ENCODE measurements around the gene BCAR3.
"Not testable (repeated sequence)": the region's sequence is repeated elsewhere in the genome, so short reads cannot be mapped to it uniquely, and the experiment has no call there.

The BCAR3 gene

DNA sequence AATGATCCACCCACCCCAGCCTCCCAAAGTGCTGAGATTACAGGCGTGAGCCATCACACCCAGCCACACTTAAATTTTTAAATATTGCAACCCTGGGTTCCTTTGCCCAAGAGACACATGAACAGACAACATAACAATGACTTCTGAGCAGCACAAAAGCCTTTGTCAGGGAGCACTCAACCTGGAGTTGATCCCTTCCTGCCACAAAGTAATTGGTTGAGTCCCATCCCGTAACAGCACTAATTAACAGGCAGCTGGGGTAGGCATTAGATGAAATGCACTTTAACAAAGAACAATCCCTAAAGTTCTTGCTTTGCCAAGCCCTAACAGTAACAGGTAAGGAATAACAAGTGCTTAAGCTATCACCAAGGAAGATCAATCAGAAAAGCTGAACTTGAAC, 5.9 kb upstream of the BCAR3 start:
- no peak for DNase-seq

DNA sequence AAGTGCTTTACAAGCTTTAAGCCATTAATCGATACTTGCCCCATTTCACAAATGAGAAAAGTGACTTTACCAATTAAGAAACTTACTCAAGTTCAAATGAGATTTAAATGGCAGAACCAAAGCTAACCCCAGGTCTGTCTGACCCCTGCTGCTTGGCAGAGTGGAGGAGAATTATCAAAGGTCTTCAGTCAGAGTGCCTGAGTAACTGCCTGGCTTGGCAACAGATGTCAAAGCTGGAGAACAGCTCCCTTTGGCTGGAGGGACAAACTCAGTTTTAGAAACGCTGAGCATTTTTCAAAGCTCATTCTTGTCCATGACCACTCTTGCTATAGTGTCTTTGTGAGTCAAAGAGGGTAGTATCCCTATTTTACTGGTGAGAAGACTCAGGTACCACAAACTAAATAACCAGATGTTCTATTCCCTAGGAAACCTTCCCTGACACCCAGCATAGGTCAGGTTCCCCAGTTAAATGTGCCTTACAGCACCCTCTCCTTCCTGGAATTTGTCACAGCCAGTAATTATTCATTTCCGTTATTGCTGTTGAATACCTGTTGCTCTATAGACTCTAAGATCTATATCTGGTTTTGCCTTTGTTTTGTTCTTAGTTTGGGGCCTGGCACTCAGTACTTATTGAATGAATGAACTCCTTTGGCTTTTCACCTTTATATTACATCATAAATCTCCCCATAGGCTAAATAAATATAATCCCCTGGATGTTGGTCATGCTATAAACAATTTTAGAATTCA, 5.0 kb upstream of the BCAR3 start:
- DNase-seq: peak in 1 of 2 experiments; percentile 38

DNA sequence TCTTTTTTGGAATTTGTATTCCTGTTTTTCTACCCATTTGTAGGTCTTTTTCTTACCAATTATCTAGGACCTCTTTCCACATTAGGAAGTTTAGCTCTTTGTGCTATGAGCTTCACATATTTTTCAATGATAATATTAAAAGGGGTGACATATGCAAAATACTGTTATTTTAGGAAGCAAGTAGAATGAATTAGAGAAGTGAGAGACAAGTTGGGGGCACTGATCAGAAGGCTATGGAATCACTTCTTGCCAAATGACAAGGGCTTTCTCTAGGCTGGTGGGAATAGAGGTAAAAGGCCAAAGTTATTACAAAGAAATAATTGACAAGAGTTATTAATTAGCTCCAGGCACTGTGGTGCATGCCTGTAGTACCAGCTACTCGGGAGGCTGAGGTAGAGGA, 4.3 kb upstream of the BCAR3 start:
- no peak for DNase-seq

DNA sequence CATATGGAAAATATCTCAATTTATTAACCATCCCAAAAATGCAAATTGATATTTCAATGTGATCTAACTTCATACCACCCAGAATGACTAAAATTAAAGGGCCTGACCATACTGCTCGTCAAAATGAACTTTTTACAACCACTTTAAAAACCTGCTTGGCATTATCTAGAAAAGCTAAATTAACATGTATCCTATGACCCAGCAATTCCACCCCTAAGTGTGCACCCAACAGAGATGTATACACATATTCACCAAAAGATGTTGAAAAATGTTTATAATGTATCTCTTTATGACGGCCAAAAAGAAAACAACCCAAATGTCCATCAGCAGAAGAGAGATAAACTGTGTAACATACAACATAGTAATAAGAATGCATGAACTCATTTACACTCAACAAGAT, 1.6 kb upstream of the BCAR3 start:
- no peak for DNase-seq

DNA sequence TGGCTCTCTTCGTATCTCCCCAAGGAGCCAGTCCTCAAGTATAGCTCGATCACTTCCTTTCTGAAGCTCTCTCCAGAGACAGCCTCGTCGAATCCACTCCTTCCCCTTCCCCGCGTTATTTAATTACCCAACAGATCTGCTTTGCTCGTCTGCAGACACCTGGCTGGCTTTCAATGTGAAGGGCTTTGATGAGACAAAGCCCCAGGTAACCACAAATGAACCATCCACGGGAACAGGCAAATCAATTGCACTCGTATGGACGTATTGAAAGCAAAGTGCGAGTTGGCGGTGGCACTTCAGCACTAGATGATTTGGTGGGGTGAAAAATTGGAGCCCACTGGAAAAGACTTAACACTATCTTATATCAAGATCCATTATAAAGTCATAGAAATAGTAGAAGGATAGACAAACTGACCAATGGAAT, 364 bp upstream of the BCAR3 start:
- DNase-seq: no peak

DNA sequence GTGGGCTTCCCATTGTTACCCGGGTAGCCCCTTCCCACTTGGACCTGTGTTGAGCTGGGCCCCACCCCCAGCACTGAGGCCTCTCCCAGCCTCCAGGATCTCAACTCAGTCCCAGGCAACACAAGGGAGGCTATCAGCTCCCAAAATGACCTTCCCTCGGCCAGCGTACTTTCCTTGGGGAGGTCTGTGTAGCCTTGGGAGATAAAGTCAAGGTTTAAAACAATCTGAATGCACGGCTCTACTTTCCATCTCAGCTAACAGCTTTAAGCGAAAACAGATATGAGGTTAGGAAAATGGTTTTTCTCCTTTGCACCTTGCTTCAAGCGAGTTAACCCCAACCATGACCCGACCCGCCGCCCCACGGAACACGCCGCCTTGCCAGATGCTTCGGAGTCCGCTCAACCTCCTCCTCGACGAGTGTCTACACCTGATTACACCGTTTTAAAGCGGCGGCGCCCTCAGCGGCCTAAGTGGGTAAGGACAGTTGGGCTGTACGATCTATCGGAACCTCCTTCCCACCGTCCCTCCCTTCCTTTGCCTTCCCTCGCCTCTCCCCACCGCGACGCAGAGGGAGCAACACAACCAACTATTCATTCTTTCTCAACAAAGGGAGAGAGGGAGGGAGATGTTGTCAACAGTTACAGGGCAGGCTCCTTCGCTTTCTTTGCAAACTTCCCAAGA, 1.1 kb downstream of the BCAR3 start:
- DNase-seq: peak; percentile 75 to 83

DNA sequence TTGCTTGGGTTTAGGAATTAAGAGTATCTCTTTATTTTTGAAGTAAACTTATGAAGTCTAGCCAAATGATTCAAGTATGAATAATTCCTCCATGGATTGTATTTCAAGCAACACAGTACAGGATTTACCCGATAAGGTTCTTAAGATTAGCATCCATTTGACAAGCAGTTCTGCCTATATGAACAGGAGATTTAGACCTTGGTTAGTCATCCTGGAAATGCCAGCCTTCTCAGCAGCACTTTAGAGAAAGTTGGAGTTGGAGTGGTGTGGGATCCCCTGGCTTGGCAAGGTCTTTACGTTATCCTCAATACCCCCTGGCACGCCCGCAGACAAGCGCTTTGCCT, 1.6 kb downstream of the BCAR3 start:
- DNase-seq: no peak

DNA sequence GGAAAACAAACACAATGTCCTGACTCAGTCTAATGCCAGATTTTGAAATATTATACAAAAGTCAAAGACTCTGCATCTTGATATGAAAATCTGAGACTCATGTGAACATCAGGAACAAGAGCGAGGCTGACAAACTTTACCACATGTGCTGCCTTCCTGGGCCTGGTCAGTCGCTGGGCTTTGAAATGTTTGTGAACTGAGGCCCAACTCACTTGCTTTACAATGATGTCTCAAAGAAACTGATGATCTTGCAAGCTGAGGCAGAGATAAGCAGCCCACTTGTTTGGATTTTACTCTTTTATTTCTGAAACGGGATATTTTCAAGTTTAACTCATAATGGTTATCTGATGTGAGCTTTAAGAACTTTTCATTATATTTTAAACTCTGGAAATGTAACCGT, 2.1 kb downstream of the BCAR3 start:
- DNase-seq: no peak

DNA sequence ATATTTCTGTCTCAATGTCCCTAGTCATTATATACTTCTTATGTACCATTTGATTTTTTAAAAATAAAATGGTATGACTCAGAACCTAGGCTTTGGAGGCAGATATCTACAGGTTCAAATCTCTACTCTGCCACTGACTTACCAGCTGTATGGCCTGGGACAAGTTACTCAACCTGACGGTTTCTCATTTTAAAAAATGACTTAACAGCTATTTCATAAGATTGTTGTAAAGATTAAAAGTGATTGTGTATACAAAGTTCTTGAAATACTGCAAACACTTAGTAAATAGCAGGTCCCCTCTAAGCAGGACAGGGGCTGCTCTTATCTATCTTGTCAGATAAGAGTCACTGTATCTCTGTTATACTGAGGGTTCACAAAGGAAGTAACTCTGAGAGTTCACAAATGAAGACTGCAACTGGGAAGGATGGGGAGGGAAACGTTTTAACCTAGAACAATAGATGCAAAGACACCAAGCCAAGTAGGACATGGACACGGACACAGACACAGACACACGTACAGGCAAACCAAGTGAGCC, 2.6 kb downstream of the BCAR3 start:
- no peak for DNase-seq

DNA sequence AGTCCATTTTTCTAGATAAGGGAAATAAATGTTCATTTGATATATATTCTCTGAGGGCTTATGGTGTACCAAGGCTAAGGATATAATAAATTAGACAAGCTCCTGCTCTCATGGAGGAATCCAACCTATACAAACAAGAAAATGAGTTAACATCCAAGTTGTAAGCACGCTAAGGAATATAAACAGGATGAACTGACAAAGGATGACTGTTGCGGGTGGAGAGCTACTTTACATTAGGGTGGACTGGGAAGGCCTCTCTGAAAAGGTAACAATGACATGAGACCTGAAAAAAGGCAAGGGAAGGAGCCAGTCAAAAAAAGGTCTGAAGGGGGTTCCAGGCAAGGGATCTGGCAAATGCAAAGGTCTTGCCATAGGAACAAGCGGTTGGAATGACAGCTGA, 3.1 kb downstream of the BCAR3 start:
- no peak for DNase-seq

DNA sequence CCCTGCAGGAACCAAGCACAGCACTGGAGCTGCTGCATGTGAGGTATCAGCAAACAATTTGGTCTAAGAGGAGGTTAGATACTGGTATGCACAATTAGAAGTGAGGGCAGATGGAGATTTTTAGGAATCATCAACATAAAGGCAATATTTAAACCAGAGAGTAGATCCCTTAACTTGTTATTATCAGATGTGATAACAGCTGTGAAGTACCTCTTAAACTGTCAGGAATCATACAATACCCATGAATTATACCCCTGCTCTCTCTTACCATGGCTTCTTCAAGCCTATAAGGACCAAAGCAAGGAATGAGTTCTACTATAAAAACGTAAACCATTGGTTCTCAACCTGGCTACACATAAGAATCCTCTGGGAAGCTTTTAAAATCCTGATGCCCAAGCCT, 3.9 kb downstream of the BCAR3 start:
- no peak for DNase-seq

DNA sequence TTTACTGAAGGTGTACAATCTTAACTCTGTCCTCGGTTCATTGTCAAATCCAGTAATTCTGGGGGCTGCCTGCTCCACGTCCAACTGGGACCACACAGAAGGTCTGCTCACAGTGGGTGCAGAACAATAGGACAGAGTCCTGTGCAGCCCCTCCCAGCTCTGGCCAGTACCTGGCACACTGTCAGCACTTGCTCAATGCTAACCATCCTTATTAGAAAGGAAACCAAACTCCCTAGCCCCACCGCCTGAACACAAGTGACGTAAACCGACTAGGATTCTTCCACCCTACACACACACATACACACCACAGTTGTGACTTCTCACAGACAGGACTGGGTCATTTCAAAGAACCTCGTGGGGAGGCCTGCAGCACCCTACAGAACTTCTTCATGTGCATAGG, 5.2 kb downstream of the BCAR3 start:
- DNase-seq: no peak

DNA sequence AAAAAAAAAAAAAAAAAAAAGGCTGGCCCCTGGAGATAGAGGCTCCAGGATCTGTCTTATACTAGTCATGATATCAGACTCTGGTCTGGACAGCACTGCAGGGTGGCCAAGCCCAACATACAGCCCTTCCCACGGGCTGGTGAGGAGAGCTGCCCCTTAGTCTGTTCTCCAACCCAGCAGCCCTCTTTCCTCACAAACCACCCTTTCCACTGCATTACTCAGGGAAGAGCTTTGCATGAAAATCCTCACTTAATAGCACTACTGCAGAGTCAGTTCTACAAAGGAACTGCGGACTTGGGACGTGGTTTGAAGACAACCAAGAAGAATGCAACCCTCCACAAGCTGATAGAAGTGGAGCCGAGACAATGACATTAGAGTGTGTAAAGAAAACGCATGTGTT, 5.7 kb downstream of the BCAR3 start:
- no peak for DNase-seq

DNA sequence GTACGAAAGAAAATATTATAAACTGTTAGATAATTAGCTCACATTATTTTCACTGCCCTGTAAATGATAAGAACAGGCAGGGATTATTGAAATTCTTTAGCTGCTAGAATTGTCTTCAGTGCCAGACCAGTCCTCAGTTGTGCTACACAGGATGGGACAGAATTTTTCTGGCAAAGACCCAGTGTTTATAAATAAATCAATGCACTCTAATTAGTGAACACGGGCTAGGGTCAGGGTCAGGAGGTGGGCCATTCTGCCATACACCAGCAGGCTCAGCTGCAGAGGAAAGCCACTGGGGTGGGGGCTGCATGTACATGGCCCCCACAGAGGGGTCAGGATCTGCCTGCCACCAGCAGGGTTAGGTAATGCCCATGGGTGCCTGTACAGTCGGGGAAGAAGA, 6.4 kb downstream of the BCAR3 start:
- no peak for DNase-seq

DNA sequence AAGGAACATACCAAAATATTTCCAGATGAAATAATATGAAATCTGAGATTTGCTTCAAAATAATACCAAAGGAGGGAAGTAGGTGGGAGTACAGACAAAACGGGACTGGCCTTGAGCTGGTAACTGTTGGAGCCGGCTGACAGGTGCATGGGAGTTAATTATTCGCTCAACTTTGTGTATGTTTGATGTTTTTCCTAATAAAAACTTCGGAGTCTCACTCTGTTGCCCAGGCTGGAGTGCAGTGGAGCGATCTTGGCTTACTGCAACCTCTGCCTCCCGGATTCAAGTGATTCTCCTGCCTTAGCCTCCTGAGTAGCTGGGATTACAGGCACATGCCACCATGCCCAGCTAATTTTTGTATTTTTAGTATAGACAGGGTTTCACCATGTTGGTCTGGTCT, 7.6 kb downstream of the BCAR3 start:
- not testable (repeated sequence) for DNase-seq

DNA sequence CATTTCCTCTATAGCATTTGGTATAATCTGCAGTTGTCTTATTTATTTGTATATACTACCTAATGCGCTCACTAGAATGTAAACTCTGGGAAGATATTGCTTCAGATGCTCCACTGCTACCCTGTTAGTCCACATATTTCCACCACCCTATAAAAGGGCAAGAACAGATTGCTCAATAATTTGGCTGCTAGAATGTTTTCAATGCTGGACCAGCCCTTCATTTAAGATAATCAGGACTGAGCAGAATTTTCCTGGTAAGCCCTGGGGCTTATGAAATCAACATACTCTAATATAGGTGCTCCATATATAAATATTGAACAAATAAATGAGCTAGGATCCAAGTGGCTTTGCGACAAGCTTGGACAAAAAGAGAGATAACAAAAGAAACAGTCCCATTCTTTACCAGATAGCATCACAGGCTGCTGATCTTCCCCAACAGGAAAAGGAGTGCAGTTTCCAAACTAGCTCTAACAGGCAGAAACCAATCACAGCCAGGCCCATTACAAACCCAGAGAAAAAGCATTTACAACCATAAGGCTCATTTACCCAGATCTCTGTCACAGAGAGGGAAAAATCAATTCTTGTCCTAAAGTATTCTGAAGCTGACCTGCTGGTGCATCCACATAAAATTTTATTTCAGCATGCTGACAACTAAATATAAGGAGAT, 8.3 kb downstream of the BCAR3 start:
- no peak for DNase-seq

DNA sequence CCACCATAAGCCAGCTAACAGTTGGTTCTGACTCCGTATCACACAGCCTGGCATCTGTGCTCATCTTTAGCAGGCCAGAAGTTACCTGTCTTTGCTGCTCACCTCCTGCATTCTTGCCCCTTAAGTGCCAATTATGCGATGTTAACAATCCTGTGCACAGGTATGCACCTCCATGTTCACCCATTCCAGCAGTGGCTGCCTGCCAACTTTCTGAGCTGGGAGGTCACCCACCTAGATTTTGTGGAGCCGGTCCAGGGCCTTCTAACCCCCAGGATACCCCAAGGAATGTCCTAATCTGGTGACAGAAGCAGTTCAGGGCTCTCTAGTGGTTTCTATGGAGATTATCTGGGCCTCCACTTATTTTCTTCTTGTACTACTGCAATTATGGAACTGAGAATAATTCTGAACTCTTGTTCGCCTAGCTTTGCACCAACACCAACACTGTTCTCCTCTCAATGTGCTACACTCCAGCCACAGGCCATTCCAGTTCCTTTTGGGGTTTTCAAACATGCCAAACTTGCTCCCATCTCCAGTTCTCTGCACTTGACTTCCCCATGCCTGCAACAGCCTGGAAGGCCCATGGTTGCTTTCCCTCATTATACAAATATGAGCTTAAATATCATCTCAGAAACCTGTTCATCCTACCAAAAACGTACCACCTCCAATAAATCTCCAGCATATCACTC, 9.0 kb downstream of the BCAR3 start:
- DNase-seq: no peak

DNA sequence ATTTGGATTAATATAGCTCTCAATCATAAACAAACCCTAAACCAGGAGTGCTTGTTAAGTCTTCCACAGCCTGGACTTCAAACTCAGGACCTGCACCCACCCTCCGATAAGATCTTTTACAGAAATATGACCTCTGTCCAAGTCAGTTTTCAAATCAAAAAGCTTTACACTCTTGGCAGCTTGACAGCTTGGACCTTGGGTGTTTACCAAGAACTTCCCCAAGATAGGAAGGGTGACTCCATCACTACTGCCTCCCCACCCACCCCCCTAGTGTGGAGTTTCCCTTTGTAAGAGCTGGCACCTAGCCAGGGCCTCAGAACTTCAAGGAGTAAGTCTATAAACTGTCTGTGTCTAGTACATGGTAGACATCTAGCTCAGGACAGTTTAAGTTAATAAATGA, 9.6 kb downstream of the BCAR3 start:
- peak in 1 of 2 experiments; percentile 27 for DNase-seq

DNA sequence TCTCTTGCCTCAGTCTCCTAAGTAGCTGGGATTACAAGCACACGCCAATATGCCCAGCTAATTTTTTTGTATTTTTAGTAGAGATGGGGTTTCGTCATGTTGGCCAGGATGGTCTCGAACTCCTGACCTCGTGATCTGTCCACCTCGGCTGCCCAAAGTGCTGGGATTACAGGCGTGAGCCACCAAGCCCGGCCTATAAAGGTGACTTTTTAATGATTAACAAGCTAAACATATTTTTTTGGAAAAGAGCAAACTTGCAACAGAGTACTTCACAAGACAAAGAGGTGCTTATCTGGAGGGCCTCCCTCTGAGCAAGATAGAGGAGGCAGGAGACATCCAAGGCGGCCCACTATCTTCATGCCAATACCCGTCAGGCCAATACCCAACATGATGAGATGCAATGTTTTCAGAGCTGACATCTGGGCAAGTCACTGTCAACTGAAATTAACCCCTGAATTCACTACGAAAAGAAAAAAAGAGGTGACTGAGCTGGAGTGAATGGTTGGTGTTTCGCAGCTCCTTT, 10.5 kb downstream of the BCAR3 start:
- no peak for DNase-seq

DNA sequence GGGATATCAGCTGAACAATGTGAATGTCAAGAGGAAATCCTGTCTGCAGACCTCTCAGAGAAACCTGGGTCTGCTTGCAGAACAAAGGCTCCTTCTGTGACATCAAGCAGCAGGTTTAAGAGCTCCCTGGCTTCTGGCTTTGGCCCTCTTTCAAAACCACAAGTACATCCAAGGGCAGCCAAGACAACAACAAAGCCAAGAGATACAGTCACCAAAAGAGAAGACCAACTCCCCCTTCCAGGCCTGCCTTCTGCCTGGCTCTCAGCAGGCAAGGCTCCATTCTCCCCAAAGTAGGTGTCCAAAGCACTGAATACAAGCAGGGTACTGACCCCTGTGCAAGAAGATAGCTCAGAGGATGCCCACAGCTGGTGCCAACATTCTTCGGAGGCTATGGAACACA, 11.5 kb downstream of the BCAR3 start:
- peak; percentile 80 to 93 for DNase-seq

DNA sequence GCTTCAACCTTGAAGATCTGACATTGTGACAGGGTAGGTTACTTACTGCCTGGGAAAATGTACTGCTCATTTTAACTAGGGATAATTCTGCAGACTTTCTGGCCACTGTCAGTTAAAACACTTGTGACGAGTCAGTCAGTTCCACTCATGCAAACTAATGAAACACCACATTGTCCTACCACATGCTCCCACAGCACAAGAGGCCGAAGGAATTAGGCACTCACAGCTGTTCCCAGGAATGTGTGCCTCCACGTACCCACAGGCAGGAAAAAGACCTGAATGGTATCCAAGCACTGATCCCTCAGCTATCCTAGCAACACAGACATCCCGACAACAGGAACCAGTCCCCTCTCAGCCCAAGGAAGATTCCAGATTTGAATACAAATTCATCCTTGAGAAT, 12.3 kb downstream of the BCAR3 start:
- DNase-seq: peak; percentile 9 to 29

DNA sequence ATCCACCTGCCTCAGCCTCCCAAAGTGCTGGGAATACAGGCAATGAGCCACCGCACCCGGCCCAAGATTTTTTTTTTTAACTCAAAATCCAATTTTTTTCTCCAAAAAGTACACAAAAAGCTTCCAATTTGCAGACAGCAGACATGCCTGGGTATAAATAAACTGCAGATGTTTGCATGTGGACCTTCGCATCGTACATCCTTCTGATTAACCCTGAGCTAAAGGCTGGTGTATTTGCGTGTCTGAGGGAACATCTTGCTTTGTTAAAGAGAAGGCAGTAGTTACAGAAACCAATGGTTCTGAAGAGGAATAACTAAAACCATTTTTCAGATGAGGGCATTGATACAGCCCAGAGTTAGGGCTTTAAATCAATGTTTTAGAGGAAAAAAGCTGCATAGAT, 12.7 kb downstream of the BCAR3 start:
- DNase-seq: no peak

DNA sequence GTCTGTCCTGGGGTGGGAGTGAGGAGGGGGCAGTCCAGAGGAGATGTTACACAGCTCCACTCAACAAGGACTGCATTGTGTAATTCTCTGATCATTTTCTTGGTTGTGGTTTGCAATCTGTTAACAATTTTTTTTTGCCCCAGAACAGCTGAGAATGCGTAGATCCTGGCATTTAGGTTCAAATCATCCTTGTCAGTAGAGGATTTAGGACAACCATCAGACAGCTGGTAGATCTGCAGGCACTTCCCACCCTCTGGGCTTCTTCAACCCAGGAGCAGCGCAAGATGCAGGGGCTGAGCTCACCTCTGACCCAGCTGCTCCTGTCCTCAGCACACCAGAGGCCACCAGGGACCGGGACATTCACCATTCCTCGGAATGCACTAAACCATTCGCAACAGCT, 13.5 kb downstream of the BCAR3 start:
- DNase-seq: no peak
